Testis (tissue), 2 donors: Measurements from ENCODE around the gene POLR3A.

Source experiments
- POLR2A ChIP-seq: fragments of 450-650 bp; IDR thresholded peaks from one replicate; pipeline ENCODE4 v1.6.1; 2017; ENCODE audit warnings: antibody characterized with exemption, mild to moderate bottlenecking, moderate library complexity
- TF ChIP-seq, protein P1 (sequence below), 3 experiments: fragments of 450-650 bp in 2 of 3; fragments of 200-600 bp in 1 of 3; sonication (generic) in 1 of 3; IDR thresholded peaks; one replicate each; pipeline ENCODE4 v1.5.1; 2016 to 2019; ENCODE audit warnings: antibody characterized with exemption in 3 of 3, mild to moderate bottlenecking in 2 of 3, moderate library complexity in 1 of 3

GRCh38 chr10:77961668-77962067, 67.6 kb downstream of the POLR3A start:
- TF ChIP-seq, protein P1, sequence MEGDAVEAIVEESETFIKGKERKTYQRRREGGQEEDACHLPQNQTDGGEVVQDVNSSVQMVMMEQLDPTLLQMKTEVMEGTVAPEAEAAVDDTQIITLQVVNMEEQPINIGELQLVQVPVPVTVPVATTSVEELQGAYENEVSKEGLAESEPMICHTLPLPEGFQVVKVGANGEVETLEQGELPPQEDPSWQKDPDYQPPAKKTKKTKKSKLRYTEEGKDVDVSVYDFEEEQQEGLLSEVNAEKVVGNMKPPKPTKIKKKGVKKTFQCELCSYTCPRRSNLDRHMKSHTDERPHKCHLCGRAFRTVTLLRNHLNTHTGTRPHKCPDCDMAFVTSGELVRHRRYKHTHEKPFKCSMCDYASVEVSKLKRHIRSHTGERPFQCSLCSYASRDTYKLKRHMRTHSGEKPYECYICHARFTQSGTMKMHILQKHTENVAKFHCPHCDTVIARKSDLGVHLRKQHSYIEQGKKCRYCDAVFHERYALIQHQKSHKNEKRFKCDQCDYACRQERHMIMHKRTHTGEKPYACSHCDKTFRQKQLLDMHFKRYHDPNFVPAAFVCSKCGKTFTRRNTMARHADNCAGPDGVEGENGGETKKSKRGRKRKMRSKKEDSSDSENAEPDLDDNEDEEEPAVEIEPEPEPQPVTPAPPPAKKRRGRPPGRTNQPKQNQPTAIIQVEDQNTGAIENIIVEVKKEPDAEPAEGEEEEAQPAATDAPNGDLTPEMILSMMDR (IDR thresholded peaks at IDR 0.05) = no peak
- TF ChIP-seq POLR2A = no peak
